GM19467 (cell line): ENCODE results near the gene GTF2H3.
"Not testable (repeated sequence)": the region's sequence is repeated elsewhere in the genome, so short reads cannot be mapped to it uniquely, and the experiment has no call there.

Experiments
- ATAC-seq: cut with Tn5 transposase; IDR thresholded peaks from one replicate; pipeline ENCODE4 v1.9.1; 2021; ENCODE audit warnings: mild to moderate bottlenecking, moderate library complexity; ENCODE audit not compliant: unreplicated experiment

Gene GTF2H3

GRCh38 chr12:123633379-123634141, at the start of gene GTF2H3, which contains the start of gene EIF2B1:
Gene GTF2H3 (plus strand): TSS chr12:123633829. CDS start chr12:123633860, 31 bp downstream.
Gene EIF2B1 (minus strand): TSS chr12:123633686. CDS start chr12:123633557, 129 bp downstream.
- peak; percentile 92 for ATAC-seq

GRCh38 chr12:123591702-123592481, 41.7 kb upstream of the GTF2H3 start:
- no peak for ATAC-seq

GRCh38 chr12:123595729-123596128, 37.9 kb upstream of the GTF2H3 start:
- ATAC-seq: no peak

GRCh38 chr12:123597100-123597499, 36.5 kb upstream of the GTF2H3 start:
- ATAC-seq: no peak

GRCh38 chr12:123598522-123598921, 35.1 kb upstream of the GTF2H3 start:
- no peak for ATAC-seq

- no peak for ATAC-seq
Measured at GRCh38 chr12:123599310-123599709, 34.3 kb upstream of the GTF2H3 start.

GRCh38 chr12:123599721-123600120, 33.9 kb upstream of the GTF2H3 start:
- ATAC-seq: no peak

GRCh38 chr12:123601602-123602489, 31.8 kb upstream of the GTF2H3 start, which contains the start of gene DDX55:
Gene DDX55 (plus strand): TSS chr12:123602099. CDS start chr12:123602149, 50 bp downstream.
- peak; percentile 74 for ATAC-seq

GRCh38 chr12:123602651-123603195, 30.9 kb upstream of the GTF2H3 start:
- ATAC-seq: no peak

GRCh38 chr12:123603495-123603894, 30.1 kb upstream of the GTF2H3 start:
- ATAC-seq: not testable (repeated sequence)

- ATAC-seq: no peak
Measured at GRCh38 chr12:123607756-123608155, 25.9 kb upstream of the GTF2H3 start.

GRCh38 chr12:123608182-123608581, 25.4 kb upstream of the GTF2H3 start:
- ATAC-seq: no peak

GRCh38 chr12:123614110-123614509, 19.5 kb upstream of the GTF2H3 start:
- no peak for ATAC-seq

- ATAC-seq: no peak
Measured at GRCh38 chr12:123614531-123614930, 19.1 kb upstream of the GTF2H3 start.

GRCh38 chr12:123617144-123617543, 16.5 kb upstream of the GTF2H3 start:
- ATAC-seq: no peak

- no peak for ATAC-seq
Measured at GRCh38 chr12:123617580-123617979, 16.0 kb upstream of the GTF2H3 start.

- ATAC-seq: no peak
Measured at GRCh38 chr12:123621101-123621500, 12.5 kb upstream of the GTF2H3 start.

GRCh38 chr12:123621619-123622530, 11.8 kb upstream of the GTF2H3 start:
- no peak for ATAC-seq

- no peak for ATAC-seq
Measured at GRCh38 chr12:123634142-123634561, 523 bp downstream of the GTF2H3 start.
